ENCODE results near the gene RBMS3. TPM values are rescaled to one million over a fixed set of nuclear protein-coding genes. Genes with fewer than 3 reads are reported as not detected.
"Not testable (repeated sequence)": the region's sequence is repeated elsewhere in the genome, so short reads cannot be mapped to it uniquely, and the experiment has no call there.

RBMS3 gene
- total RNA-seq, 1 experiment from 2014 or later, result 1.3 TPM

GRCh38 chr3:29466442-29466841 lies 185.6 kb downstream of the RBMS3 start:
- Mint-ChIP-seq H3K4me3 (ENCODE audit: low read depth, unreplicated experiment) (no peak overlapping the region), H3K36me3 (ENCODE audit: insufficient read depth, unreplicated experiment) (no peaks in the 10 kb centered on the region), H3K27ac (ENCODE audit: unreplicated experiment) (no peak overlapping the region), H3K4me1 (ENCODE audit: low read depth, unreplicated experiment) (no peaks in the 10 kb centered on the region), H3K27me3 (ENCODE audit: unreplicated experiment) (no peaks in the 10 kb centered on the region), H3K9me3 (ENCODE audit: low read depth, unreplicated experiment) (no peaks in the 10 kb centered on the region)
- no peak for TF ChIP-seq CTCF (IDR thresholded peaks at IDR 0.05; ENCODE audit: unreplicated experiment)
- intact Hi-C loops (cut with micrococcal nuclease; ENCODE audit: unreplicated experiment), result no loop called here
- CTCF ChIA-PET, result interaction anchor here (0.6 to 0.8 kb wide), 2 partner anchors 282 to 335 kb away, joined by 3 read pairs; no protein-coding TSS in a partner anchor
- DNase-seq, result no peak
- no TSS peak for BruUV-seq (replicated peaks)

- intact Hi-C loops (cut with micrococcal nuclease; ENCODE audit: unreplicated experiment), result no loop called here
- TF ChIP-seq CTCF (IDR thresholded peaks at IDR 0.05; ENCODE audit: unreplicated experiment), result no peak
- Mint-ChIP-seq H3K27me3 (ENCODE audit: unreplicated experiment) (no peaks in the 10 kb centered on the region), H3K4me1 (ENCODE audit: low read depth, unreplicated experiment) (no peaks in the 10 kb centered on the region), H3K27ac (ENCODE audit: unreplicated experiment) (no peak overlapping the region), H3K4me3 (ENCODE audit: low read depth, unreplicated experiment) (no peak overlapping the region), H3K36me3 (ENCODE audit: insufficient read depth, unreplicated experiment) (no peaks in the 10 kb centered on the region), H3K9me3 (ENCODE audit: low read depth, unreplicated experiment) (no peaks in the 10 kb centered on the region)
- BruUV-seq (replicated peaks), result no TSS peak
- no peak for DNase-seq
- CTCF ChIA-PET, result no interaction called here
Observed at GRCh38 chr3:29468187-29468586, 187.3 kb downstream of the RBMS3 start.

- CTCF ChIA-PET; intact Hi-C loops (cut with micrococcal nuclease; ENCODE audit: unreplicated experiment); H3K36me3 Mint-ChIP-seq (ENCODE audit: insufficient read depth, unreplicated experiment); H3K27ac Mint-ChIP-seq (ENCODE audit: unreplicated experiment); H3K4me1 Mint-ChIP-seq (ENCODE audit: low read depth, unreplicated experiment); H3K27me3 Mint-ChIP-seq (ENCODE audit: unreplicated experiment); DNase-seq; BruUV-seq (replicated peaks); H3K9me3 Mint-ChIP-seq (ENCODE audit: low read depth, unreplicated experiment); H3K4me3 Mint-ChIP-seq (ENCODE audit: low read depth, unreplicated experiment): not testable (repeated sequence)
Observed at GRCh38 chr3:29473481-29474170, 192.8 kb downstream of the RBMS3 start.

- H3K27me3 Mint-ChIP-seq (ENCODE audit: unreplicated experiment), result no peaks in the 10 kb centered on the region
- no peak for TF ChIP-seq CTCF (IDR thresholded peaks at IDR 0.05; ENCODE audit: unreplicated experiment)
- CTCF ChIA-PET, result no interaction called here
- no peak overlapping the region for H3K4me3 Mint-ChIP-seq (ENCODE audit: low read depth, unreplicated experiment)
- no peaks in the 10 kb centered on the region for H3K9me3 Mint-ChIP-seq (ENCODE audit: low read depth, unreplicated experiment)
- BruUV-seq (replicated peaks), result no TSS peak
- no peak for DNase-seq
- intact Hi-C loops (cut with micrococcal nuclease; ENCODE audit: unreplicated experiment), result no loop called here
- no peaks in the 10 kb centered on the region for H3K4me1 Mint-ChIP-seq (ENCODE audit: low read depth, unreplicated experiment)
- no peak overlapping the region for H3K27ac Mint-ChIP-seq (ENCODE audit: unreplicated experiment)
- no peaks in the 10 kb centered on the region for H3K36me3 Mint-ChIP-seq (ENCODE audit: insufficient read depth, unreplicated experiment)
Observed at GRCh38 chr3:29475305-29475840, 194.5 kb downstream of the RBMS3 start.

GRCh38 chr3:29475854-29476253 lies 195.0 kb downstream of the RBMS3 start:
- H3K9me3 Mint-ChIP-seq (ENCODE audit: low read depth, unreplicated experiment), result no peaks in the 10 kb centered on the region

More at GRCh38 chr3:29475854-29476253, 195.0 kb downstream of the RBMS3 start:
- Mint-ChIP-seq H3K27ac (ENCODE audit: unreplicated experiment) (no peak overlapping the region), H3K36me3 (ENCODE audit: insufficient read depth, unreplicated experiment) (no peaks in the 10 kb centered on the region), H3K4me3 (ENCODE audit: low read depth, unreplicated experiment) (no peak overlapping the region), H3K4me1 (ENCODE audit: low read depth, unreplicated experiment) (no peaks in the 10 kb centered on the region), H3K27me3 (ENCODE audit: unreplicated experiment) (no peaks in the 10 kb centered on the region)
- DNase-seq, result no peak
- BruUV-seq (replicated peaks), result no TSS peak
- CTCF ChIA-PET, result interaction anchor here (0.5 kb wide), 1 partner anchor 1399 kb away, joined by 4 read pairs; no protein-coding TSS in a partner anchor
- no peak for TF ChIP-seq CTCF (IDR thresholded peaks at IDR 0.05; ENCODE audit: unreplicated experiment)
- intact Hi-C loops (cut with micrococcal nuclease; ENCODE audit: unreplicated experiment), result no loop called here
